Measurements from ENCODE around the gene HDAC10. TPM values are rescaled to one million over a fixed set of nuclear protein-coding genes. Genes with fewer than 3 reads are reported as not detected.

HDAC10 gene
- total RNA-seq, 4 donors from 2014 or later, result 41.2 to 105 (median 55.4) TPM

DNA sequence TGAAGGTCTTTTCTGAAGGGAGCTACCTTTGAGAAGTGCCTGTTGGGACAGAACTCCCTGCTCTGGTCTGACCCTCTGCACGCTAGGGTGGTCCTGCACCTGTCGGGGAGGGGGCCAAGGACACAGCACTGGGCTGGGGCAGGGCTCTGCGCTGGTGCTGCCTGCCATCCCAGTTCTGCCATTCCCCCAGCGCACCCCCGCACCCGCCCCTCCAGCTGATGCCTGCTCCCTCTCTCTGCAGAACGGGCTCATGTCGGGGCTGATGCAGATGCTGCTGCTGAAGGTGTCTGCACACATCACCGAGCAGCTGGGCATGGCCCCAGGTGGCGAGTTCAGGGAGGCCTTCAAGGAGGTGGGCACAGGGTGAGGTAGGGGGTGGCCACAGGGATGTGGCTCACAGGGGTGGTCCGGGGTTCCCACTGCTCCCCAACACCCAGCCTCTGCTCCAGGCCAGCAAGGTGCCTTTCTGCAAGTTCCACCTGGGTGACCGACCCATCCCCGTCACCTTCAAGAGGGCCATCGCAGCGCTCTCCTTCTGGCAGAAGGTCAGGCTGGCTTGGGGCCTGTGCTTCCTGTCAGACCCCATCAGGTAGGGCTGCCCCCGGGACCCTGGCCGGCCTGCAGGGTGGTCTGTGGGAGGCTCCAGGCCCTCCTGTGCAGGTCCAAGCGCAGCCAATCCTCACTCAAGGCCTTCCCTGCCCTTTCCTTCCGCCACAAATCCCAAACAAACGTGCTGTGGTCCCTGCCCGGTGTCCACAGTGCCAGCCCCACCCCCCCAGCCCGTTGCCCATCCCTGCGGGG lies 53.9 kb downstream of the HDAC10 start:
- Histone ChIP-seq H3K27me3 (no peaks in the 10 kb centered on the region), H3K4me3 (no peak overlapping the region), H3K9me3 (no peaks in the 10 kb centered on the region), H3K27ac (no peak overlapping the region), H3K4me1 (peaks cover 0 to 26% (median 20%) of the 10 kb centered on the region in 4 donors), H3K36me3 (peaks cover 0 to 65% (median 7%) of the 10 kb centered on the region in 3 donors)
- 82% methylated on average over 16 to 19 of the region's 23 CpGs for WGBS, 2 donors
- no peak for TF ChIP-seq EP300 (IDR thresholded peaks at IDR 0.05)
- TF ChIP-seq POLR2A (IDR thresholded peaks at IDR 0.05), result no peak
- TF ChIP-seq, protein P1, sequence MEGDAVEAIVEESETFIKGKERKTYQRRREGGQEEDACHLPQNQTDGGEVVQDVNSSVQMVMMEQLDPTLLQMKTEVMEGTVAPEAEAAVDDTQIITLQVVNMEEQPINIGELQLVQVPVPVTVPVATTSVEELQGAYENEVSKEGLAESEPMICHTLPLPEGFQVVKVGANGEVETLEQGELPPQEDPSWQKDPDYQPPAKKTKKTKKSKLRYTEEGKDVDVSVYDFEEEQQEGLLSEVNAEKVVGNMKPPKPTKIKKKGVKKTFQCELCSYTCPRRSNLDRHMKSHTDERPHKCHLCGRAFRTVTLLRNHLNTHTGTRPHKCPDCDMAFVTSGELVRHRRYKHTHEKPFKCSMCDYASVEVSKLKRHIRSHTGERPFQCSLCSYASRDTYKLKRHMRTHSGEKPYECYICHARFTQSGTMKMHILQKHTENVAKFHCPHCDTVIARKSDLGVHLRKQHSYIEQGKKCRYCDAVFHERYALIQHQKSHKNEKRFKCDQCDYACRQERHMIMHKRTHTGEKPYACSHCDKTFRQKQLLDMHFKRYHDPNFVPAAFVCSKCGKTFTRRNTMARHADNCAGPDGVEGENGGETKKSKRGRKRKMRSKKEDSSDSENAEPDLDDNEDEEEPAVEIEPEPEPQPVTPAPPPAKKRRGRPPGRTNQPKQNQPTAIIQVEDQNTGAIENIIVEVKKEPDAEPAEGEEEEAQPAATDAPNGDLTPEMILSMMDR (IDR thresholded peaks at IDR 0.05), result no peak
- DNase-seq (ENCODE audit: low spot score in 2 of 2), result no peak

DNA sequence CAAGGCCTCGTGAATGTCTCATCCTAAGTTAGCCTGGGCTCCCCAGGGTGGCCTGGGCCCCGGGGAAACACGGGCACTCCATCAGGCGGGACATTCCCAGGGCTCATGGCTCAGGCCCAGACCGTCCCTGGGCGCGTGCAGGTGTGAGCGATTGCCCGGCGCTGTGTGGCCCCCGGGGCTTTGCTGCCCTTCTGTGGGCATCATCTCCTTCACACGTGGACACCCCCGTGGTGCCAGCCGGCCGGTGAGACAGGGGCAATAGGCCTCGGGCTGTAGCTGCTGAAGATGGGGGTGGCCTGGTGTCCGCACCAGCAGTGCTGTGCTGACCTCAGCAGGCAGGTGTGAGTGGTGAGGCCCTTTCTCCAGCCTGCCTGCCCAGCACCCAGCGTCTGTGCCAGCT lies 54.8 kb downstream of the HDAC10 start:
- H3K4me3 ChIP-seq, result no peak overlapping the region
- H3K27ac ChIP-seq, result no peak overlapping the region
- no peaks in the 10 kb centered on the region for H3K9me3 ChIP-seq
- no peak for DNase-seq (ENCODE audit: low spot score in 2 of 2)
- 87 to 90% methylated on average over 8 to 18 of the region's 18 CpGs for WGBS, 2 donors
- peaks cover 0 to 29% (median 17%) of the 10 kb centered on the region in 4 donors for H3K4me1 ChIP-seq
- TF ChIP-seq EP300 (IDR thresholded peaks at IDR 0.05), result no peak
- no peak for TF ChIP-seq POLR2A (IDR thresholded peaks at IDR 0.05)
- TF ChIP-seq, protein P1 (IDR thresholded peaks at IDR 0.05), result no peak
- peaks cover 0 to 65% (median 7%) of the 10 kb centered on the region in 3 donors for H3K36me3 ChIP-seq
- H3K27me3 ChIP-seq, result no peaks in the 10 kb centered on the region

Other genes starting within 250 kb of the HDAC10 start
- gene IL17REL, start 238.5 kb downstream of the HDAC10 start, total RNA-seq, result not detected
- not detected for gene TTLL8, start 193.0 kb downstream of the HDAC10 start, total RNA-seq
- gene MLC1, start 165.8 kb downstream of the HDAC10 start, total RNA-seq, result not detected
- 1 to 10 TPM; 1.0 to 3.7 (median 2.6) TPM for gene MOV10L1, start 161.3 kb downstream of the HDAC10 start, total RNA-seq
- under 1 TPM in 1 of 4 donors, not detected in 3; 0.30 TPM for gene PANX2, start 80.5 kb downstream of the HDAC10 start, total RNA-seq
- gene TRABD, start 65.4 kb downstream of the HDAC10 start, total RNA-seq, result 10 to 100 TPM; 22.4 to 71.4 (median 27.1) TPM
- gene SELENOO, start 50.3 kb downstream of the HDAC10 start, total RNA-seq, result 10 to 100 TPM; 36.1 to 66.6 (median 44.8) TPM
- 100 to 1,000 TPM in 1 of 4 donors, 10 to 100 TPM in 3; 72.2 to 127 (median 78.6) TPM for gene TUBGCP6, start 6.2 kb downstream of the HDAC10 start, total RNA-seq
- 10 to 100 TPM; 12.3 to 32.0 (median 24.1) TPM for gene MAPK12, start 10.4 kb upstream of the HDAC10 start, total RNA-seq
- gene MAPK11, start 19.1 kb upstream of the HDAC10 start, total RNA-seq, result 10 to 100 TPM in 3 of 4 donors, 1 to 10 TPM in 1; 8.7 to 33.3 (median 19.6) TPM
- gene PLXNB2, start 56.4 kb upstream of the HDAC10 start, total RNA-seq, result 100 to 1,000 TPM; 135 to 193 (median 165) TPM
- 10 to 100 TPM in 3 of 4 donors, 1 to 10 TPM in 1; 8.6 to 13.1 (median 11.7) TPM for gene DENND6B, start 75.7 kb upstream of the HDAC10 start, total RNA-seq
- 100 to 1,000 TPM in 1 of 4 donors, 10 to 100 TPM in 3; 55.9 to 112 (median 76.7) TPM for gene PPP6R2, start 92.1 kb upstream of the HDAC10 start, total RNA-seq
- 10 to 100 TPM; 48.5 to 77.7 (median 68.3) TPM for gene SBF1, start 223.8 kb upstream of the HDAC10 start, total RNA-seq
- not detected for gene ADM2, start 230.3 kb upstream of the HDAC10 start, total RNA-seq
- gene MIOX, start 235.6 kb upstream of the HDAC10 start, total RNA-seq, result not detected

Measured in tibial nerve (tissue), 4 donors.